Karpas-422 (cell line): ENCODE measurements around the gene ASB1. TPM values are rescaled to one million over a fixed set of nuclear protein-coding genes. Genes with fewer than 3 reads are reported as not detected.

Experiments
- DNase-seq: peaks from one replicate; pipeline ENCODE4 v3.0.0-alpha.2; 2015
- H2AFZ ChIP-seq: fragments of 200-600 bp; sonication (generic); 2 replicates; pipeline ENCODE4 v1.6.1; 2014; ENCODE audit warnings: antibody characterized with exemption, low read length, mixed read lengths
- H3K27ac ChIP-seq: fragments of 200-600 bp; sonication (generic); 2 replicates; pipeline ENCODE4 v1.5.1; 2014; ENCODE audit warnings: mild to moderate bottlenecking, low read length, moderate library complexity
- H3K27me3 ChIP-seq: fragments of 200-600 bp; sonication (generic); 2 replicates; pipeline ENCODE4 v1.6.1; 2014; ENCODE audit warnings: low read length, mixed read lengths
- H3K36me3 ChIP-seq: fragments of 200-600 bp; sonication (generic); 2 replicates; pipeline ENCODE4 v1.6.1; 2014; ENCODE audit warnings: low read length, mixed read lengths; ENCODE audit not compliant: insufficient read depth
- H3K4me1 ChIP-seq: fragments of 200-600 bp; sonication (generic); 2 replicates; pipeline ENCODE4 v1.6.1; 2014; ENCODE audit warnings: mild to moderate bottlenecking, low read length, mixed read lengths
- H3K4me2 ChIP-seq: fragments of 200-600 bp; sonication (generic); 2 replicates; pipeline ENCODE4 v1.6.1; 2014; ENCODE audit warnings: low read length, low read depth, mild to moderate bottlenecking; ENCODE audit not compliant: poor library complexity, severe bottlenecking
- H3K4me3 ChIP-seq: fragments of 200-600 bp; sonication (generic); 2 replicates; pipeline ENCODE4 v1.5.1; 2014; ENCODE audit warnings: mild to moderate bottlenecking, antibody characterized with exemption, low read length, mixed read lengths
- H3K79me2 ChIP-seq: fragments of 200-600 bp; sonication (generic); 2 replicates; pipeline ENCODE4 v1.6.1; 2014; ENCODE audit warnings: mild to moderate bottlenecking, low read length, mixed read lengths
- H3K9ac ChIP-seq: fragments of 200-600 bp; sonication (generic); 2 replicates; pipeline ENCODE4 v1.6.0; 2014; ENCODE audit warnings: low read length
- H3K9me2 ChIP-seq: fragments of 200-600 bp; sonication (generic), shearing (Covaris generic); replicated peaks from 2 replicates; pipeline ENCODE4 v1.6.0; 2014; ENCODE audit warnings: mild to moderate bottlenecking, low read length, moderate library complexity; ENCODE audit not compliant: insufficient read depth
- H3K9me3 ChIP-seq: fragments of 300-700, 200-600 bp; sonication (generic); 2 replicates; pipeline ENCODE4 v1.6.1; 2014; ENCODE audit warnings: low read length, mixed read lengths
- H4K20me1 ChIP-seq: fragments of 200-600 bp; sonication (generic); 2 replicates; pipeline ENCODE4 v1.6.1; 2014; ENCODE audit warnings: mild to moderate bottlenecking, antibody characterized with exemption, low read length, low read depth; ENCODE audit not compliant: insufficient read depth
- total RNA-seq: library from RNA; depleted of rRNA; stranded (reverse); fragments of >200 nt; shearing (Covaris generic); gene quantifications from 2 replicates; pipeline ENCODE4 v1.2.3, GENCODE V29; 2014; ENCODE audit warnings: low replicate concordance

ASB1 gene
- total RNA-seq, 1 experiment from 2014 or later, result 25.1 TPM

- Histone ChIP-seq H3K4me2 (no peak overlapping the region), H3K27ac (no peak overlapping the region)
Measured at GRCh38 chr2:238465487-238466242, 38.9 kb downstream of the ASB1 start.

GRCh38 chr2:238466243-238466756, 39.6 kb downstream of the ASB1 start:
- Histone ChIP-seq H4K20me1 (no peaks in the 10 kb centered on the region), H3K4me3 (no peak overlapping the region), H2AFZ (no peak overlapping the region), H3K27me3 (no peaks in the 10 kb centered on the region), H3K9ac (no peak overlapping the region), H3K4me1 (peaks cover 4% of the 10 kb centered on the region; the same call in 1 of the 2 replicates), H3K27ac (no peak overlapping the region), H3K4me2 (no peak overlapping the region), H3K9me2 (no peaks in the 10 kb centered on the region), H3K36me3 (no peaks in the 10 kb centered on the region), H3K79me2 (no peaks in the 10 kb centered on the region), H3K9me3 (no peaks in the 10 kb centered on the region)
- DNase-seq, result no peak

More at GRCh38 chr2:238465487-238466242, 38.9 kb downstream of the ASB1 start:
- Histone ChIP-seq H3K9me2 (no peaks in the 10 kb centered on the region), H3K27me3 (no peaks in the 10 kb centered on the region), H4K20me1 (no peaks in the 10 kb centered on the region), H3K4me3 (no peak overlapping the region), H2AFZ (no peak overlapping the region), H3K9ac (no peak overlapping the region), H3K4me1 (peaks cover 4% of the 10 kb centered on the region; the same call in 1 of the 2 replicates), H3K36me3 (no peaks in the 10 kb centered on the region), H3K79me2 (no peaks in the 10 kb centered on the region), H3K9me3 (no peaks in the 10 kb centered on the region)
- no peak for DNase-seq

GRCh38 chr2:238467062-238467461, 40.3 kb downstream of the ASB1 start:
- Histone ChIP-seq H3K36me3 (no peaks in the 10 kb centered on the region), H3K9me2 (no peaks in the 10 kb centered on the region), H3K4me1 (peaks cover 4% of the 10 kb centered on the region; the same call in 1 of the 2 replicates), H3K9ac (no peak overlapping the region), H3K79me2 (no peaks in the 10 kb centered on the region), H3K27me3 (no peaks in the 10 kb centered on the region), H3K27ac (no peak overlapping the region), H4K20me1 (no peaks in the 10 kb centered on the region), H3K4me2 (no peak overlapping the region), H3K4me3 (no peak overlapping the region), H3K9me3 (no peaks in the 10 kb centered on the region), H2AFZ (no peak overlapping the region)
- DNase-seq, result no peak

- Histone ChIP-seq H3K27me3 (no peaks in the 10 kb centered on the region), H2AFZ (no peak overlapping the region), H3K36me3 (no peaks in the 10 kb centered on the region), H4K20me1 (no peaks in the 10 kb centered on the region), H3K27ac (no peak overlapping the region), H3K4me1 (peaks cover 4% of the 10 kb centered on the region; the same call in 1 of the 2 replicates), H3K9ac (no peak overlapping the region), H3K9me3 (peaks cover 3% of the 10 kb centered on the region), H3K4me2 (no peak overlapping the region), H3K9me2 (no peaks in the 10 kb centered on the region), H3K4me3 (no peak overlapping the region), H3K79me2 (no peaks in the 10 kb centered on the region)
- DNase-seq, result no peak
Measured at GRCh38 chr2:238467792-238468191, 41.1 kb downstream of the ASB1 start.

- Histone ChIP-seq H4K20me1 (no peaks in the 10 kb centered on the region), H3K9ac (no peak overlapping the region), H2AFZ (no peak overlapping the region), H3K9me2 (no peaks in the 10 kb centered on the region), H3K4me2 (no peak overlapping the region), H3K79me2 (no peaks in the 10 kb centered on the region), H3K27ac (no peak overlapping the region), H3K36me3 (no peaks in the 10 kb centered on the region), H3K4me1 (no peaks in the 10 kb centered on the region), H3K27me3 (0 out of 2 replicates have a peak, but pooled peaks cover 5% of the 10 kb centered on the region), H3K9me3 (peaks cover 12% of the 10 kb centered on the region), H3K4me3 (no peak overlapping the region)
- no peak for DNase-seq
Measured at GRCh38 chr2:238469155-238469554, 42.4 kb downstream of the ASB1 start.

- no peak for DNase-seq
- Histone ChIP-seq H3K27me3 (0 out of 2 replicates have a peak, but pooled peaks cover 5% of the 10 kb centered on the region), H3K4me2 (no peak overlapping the region)
Measured at GRCh38 chr2:238473014-238473413, 46.3 kb downstream of the ASB1 start.

GRCh38 chr2:238473523-238473922, 46.8 kb downstream of the ASB1 start:
- H2AFZ ChIP-seq, result no peak overlapping the region
- no peak overlapping the region for H3K4me2 ChIP-seq
- DNase-seq, result no peak
- H3K27me3 ChIP-seq, result 0 out of 2 replicates have a peak, but pooled peaks cover 5% of the 10 kb centered on the region
- H3K36me3 ChIP-seq, result no peaks in the 10 kb centered on the region
- H3K79me2 ChIP-seq, result no peaks in the 10 kb centered on the region
- H3K4me1 ChIP-seq, result no peaks in the 10 kb centered on the region
- no peak overlapping the region for H3K27ac ChIP-seq
- H3K9ac ChIP-seq, result no peak overlapping the region
- H3K9me2 ChIP-seq, result no peaks in the 10 kb centered on the region
- H4K20me1 ChIP-seq, result no peaks in the 10 kb centered on the region
- no peak overlapping the region for H3K4me3 ChIP-seq
- H3K9me3 ChIP-seq, result peaks cover 12% of the 10 kb centered on the region

More at GRCh38 chr2:238473014-238473413, 46.3 kb downstream of the ASB1 start:
- no peaks in the 10 kb centered on the region for H3K9me2 ChIP-seq
- H3K27ac ChIP-seq, result no peak overlapping the region
- H3K36me3 ChIP-seq, result no peaks in the 10 kb centered on the region
- H3K79me2 ChIP-seq, result no peaks in the 10 kb centered on the region
- H4K20me1 ChIP-seq, result no peaks in the 10 kb centered on the region
- H3K4me3 ChIP-seq, result no peak overlapping the region
- no peak overlapping the region for H3K9ac ChIP-seq
- peaks cover 12% of the 10 kb centered on the region for H3K9me3 ChIP-seq
- H3K4me1 ChIP-seq, result no peaks in the 10 kb centered on the region
- no peak overlapping the region for H2AFZ ChIP-seq

GRCh38 chr2:238475034-238475433, 48.3 kb downstream of the ASB1 start:
- Histone ChIP-seq H3K9me3 (peaks cover 19% of the 10 kb centered on the region), H3K4me1 (no peaks in the 10 kb centered on the region), H3K27ac (no peak overlapping the region), H3K79me2 (no peaks in the 10 kb centered on the region), H3K36me3 (no peaks in the 10 kb centered on the region), H3K9me2 (no peaks in the 10 kb centered on the region), H3K9ac (no peak overlapping the region), H4K20me1 (no peaks in the 10 kb centered on the region), H3K27me3 (0 out of 2 replicates have a peak, but pooled peaks cover 5% of the 10 kb centered on the region), H3K4me3 (no peak overlapping the region), H2AFZ (no peak overlapping the region), H3K4me2 (no peak overlapping the region)
- DNase-seq, result no peak
